ENCODE measurements around the gene PLXNA4.

PLXNA4 gene

DNA sequence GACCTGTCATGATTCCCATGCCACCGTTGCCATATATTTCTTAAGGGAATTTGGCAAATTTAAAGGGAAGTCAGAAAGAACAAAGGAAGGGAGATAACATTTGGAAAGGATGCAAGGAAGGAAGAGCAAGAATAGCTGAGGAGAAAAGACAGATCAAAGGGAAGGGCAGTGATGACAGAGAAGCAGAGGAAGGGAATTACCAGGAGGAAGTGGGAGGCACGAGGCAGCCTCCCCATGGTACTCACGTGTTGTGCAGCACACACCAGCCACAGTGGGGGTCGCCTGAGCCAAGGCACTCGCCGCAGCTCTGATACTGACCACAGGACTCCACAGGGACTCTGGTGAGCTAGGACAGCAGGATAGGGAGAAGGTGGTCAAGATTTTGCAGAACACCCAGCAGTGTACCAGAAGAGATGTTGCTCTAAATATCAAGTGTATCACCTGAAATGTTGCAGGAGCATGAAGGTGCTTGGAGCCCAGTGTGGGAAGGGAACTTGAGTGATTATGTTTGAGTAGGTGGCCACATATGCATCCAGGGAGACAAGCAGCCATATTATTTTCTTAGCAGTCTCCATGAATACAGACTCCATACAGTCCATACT is 335.3 kb downstream of the PLXNA4 start:
- TF ChIP-seq SPI1 (IDR thresholded peaks at IDR 0.05; ENCODE audit: borderline replicate concordance, low read depth), result no peak
- TF ChIP-seq, protein P1, sequence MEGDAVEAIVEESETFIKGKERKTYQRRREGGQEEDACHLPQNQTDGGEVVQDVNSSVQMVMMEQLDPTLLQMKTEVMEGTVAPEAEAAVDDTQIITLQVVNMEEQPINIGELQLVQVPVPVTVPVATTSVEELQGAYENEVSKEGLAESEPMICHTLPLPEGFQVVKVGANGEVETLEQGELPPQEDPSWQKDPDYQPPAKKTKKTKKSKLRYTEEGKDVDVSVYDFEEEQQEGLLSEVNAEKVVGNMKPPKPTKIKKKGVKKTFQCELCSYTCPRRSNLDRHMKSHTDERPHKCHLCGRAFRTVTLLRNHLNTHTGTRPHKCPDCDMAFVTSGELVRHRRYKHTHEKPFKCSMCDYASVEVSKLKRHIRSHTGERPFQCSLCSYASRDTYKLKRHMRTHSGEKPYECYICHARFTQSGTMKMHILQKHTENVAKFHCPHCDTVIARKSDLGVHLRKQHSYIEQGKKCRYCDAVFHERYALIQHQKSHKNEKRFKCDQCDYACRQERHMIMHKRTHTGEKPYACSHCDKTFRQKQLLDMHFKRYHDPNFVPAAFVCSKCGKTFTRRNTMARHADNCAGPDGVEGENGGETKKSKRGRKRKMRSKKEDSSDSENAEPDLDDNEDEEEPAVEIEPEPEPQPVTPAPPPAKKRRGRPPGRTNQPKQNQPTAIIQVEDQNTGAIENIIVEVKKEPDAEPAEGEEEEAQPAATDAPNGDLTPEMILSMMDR (IDR thresholded peaks at IDR 0.05; ENCODE audit: insufficient read depth, low read length), result no peak
- TF ChIP-seq POLR2AphosphoS5 (IDR thresholded peaks at IDR 0.05; ENCODE audit: low read depth), result no peak
- no peak for TF ChIP-seq GABPA (IDR thresholded peaks at IDR 0.05; ENCODE audit: low read depth)
- TF ChIP-seq, protein P2, sequence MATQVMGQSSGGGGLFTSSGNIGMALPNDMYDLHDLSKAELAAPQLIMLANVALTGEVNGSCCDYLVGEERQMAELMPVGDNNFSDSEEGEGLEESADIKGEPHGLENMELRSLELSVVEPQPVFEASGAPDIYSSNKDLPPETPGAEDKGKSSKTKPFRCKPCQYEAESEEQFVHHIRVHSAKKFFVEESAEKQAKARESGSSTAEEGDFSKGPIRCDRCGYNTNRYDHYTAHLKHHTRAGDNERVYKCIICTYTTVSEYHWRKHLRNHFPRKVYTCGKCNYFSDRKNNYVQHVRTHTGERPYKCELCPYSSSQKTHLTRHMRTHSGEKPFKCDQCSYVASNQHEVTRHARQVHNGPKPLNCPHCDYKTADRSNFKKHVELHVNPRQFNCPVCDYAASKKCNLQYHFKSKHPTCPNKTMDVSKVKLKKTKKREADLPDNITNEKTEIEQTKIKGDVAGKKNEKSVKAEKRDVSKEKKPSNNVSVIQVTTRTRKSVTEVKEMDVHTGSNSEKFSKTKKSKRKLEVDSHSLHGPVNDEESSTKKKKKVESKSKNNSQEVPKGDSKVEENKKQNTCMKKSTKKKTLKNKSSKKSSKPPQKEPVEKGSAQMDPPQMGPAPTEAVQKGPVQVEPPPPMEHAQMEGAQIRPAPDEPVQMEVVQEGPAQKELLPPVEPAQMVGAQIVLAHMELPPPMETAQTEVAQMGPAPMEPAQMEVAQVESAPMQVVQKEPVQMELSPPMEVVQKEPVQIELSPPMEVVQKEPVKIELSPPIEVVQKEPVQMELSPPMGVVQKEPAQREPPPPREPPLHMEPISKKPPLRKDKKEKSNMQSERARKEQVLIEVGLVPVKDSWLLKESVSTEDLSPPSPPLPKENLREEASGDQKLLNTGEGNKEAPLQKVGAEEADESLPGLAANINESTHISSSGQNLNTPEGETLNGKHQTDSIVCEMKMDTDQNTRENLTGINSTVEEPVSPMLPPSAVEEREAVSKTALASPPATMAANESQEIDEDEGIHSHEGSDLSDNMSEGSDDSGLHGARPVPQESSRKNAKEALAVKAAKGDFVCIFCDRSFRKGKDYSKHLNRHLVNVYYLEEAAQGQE (IDR thresholded peaks at IDR 0.05; ENCODE audit: insufficient replicate concordance, low read depth), result no peak
- H3K4me3 ChIP-seq (replicated peaks; ENCODE audit: insufficient read depth, low read length), result no peak overlapping the region
- H3K27me3 ChIP-seq (ENCODE audit: insufficient read depth, poor library complexity, severe bottlenecking), result no peaks in the 10 kb centered on the region
- DNase-seq (ENCODE audit: low read depth in 1 of 2, low spot score in 1 of 2), result no peak
- no peak overlapping the region for H3K27ac ChIP-seq (replicated peaks)

DNA sequence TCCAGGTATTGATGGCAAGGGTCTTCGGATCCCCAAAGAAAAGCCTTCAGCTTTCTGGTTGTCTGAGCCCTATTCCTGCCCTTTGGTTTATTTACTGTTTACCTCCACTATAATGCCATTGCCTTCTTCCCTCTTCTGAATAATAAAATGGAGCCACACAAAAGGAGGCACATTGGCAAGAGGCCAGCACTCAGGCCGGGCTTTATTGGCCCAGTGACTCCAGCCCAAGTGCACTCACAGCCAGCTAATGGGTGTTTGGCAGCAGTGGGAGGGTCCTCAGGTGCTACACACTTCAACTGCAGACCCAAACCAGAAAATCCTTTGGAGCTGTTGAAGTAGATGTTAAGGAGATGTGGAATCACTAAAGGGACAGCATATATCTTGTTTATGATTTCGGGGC is 336.0 kb downstream of the PLXNA4 start:
- TF ChIP-seq, protein P2 (IDR thresholded peaks at IDR 0.05; ENCODE audit: insufficient replicate concordance, low read depth), result no peak
- TF ChIP-seq GABPA (IDR thresholded peaks at IDR 0.05; ENCODE audit: low read depth), result no peak
- no peak for TF ChIP-seq POLR2AphosphoS5 (IDR thresholded peaks at IDR 0.05; ENCODE audit: low read depth)
- TF ChIP-seq, protein P1 (IDR thresholded peaks at IDR 0.05; ENCODE audit: insufficient read depth, low read length), result no peak
- no peak for TF ChIP-seq SPI1 (IDR thresholded peaks at IDR 0.05; ENCODE audit: borderline replicate concordance, low read depth)
- DNase-seq (ENCODE audit: low read depth in 1 of 2, low spot score in 1 of 2), result no peak
- H3K4me3 ChIP-seq (replicated peaks; ENCODE audit: insufficient read depth, low read length), result no peak overlapping the region
- H3K27me3 ChIP-seq (ENCODE audit: insufficient read depth, poor library complexity, severe bottlenecking), result no peaks in the 10 kb centered on the region
- no peak overlapping the region for H3K27ac ChIP-seq (replicated peaks)

DNA sequence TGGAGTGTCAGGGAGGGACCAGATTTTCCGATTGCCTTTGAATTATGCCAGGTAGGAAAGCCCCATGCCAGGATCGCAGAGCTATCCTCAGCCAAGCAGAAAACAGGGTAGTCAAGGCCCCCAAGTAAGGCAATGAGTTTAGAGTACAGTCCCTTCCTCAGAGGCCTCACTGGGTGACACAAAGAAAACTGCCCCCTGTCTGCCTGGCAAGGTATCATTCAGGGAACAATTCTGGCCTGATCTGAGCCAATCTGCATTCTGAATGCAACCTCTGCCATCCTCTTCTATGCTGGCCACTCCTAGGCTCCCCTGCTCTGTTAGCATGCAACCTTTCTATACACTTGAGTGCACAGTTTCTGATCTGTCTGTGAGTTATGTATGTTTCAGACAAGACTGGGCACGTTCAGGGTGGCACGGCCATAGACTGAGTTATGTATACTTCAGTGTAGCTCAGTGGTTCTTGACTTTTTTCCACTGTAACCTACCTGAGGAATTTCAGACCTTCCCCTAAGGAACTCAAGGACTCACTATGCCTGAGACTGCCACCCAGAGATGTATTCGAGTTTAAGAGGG is 336.8 kb downstream of the PLXNA4 start:
- no peak for DNase-seq (ENCODE audit: low read depth in 1 of 2, low spot score in 1 of 2)
- H3K27me3 ChIP-seq (ENCODE audit: insufficient read depth, poor library complexity, severe bottlenecking), result no peaks in the 10 kb centered on the region
- TF ChIP-seq, protein P2 (IDR thresholded peaks at IDR 0.05; ENCODE audit: insufficient replicate concordance, low read depth), result no peak
- no peak for TF ChIP-seq GABPA (IDR thresholded peaks at IDR 0.05; ENCODE audit: low read depth)
- TF ChIP-seq, protein P1 (IDR thresholded peaks at IDR 0.05; ENCODE audit: insufficient read depth, low read length), result no peak
- no peak for TF ChIP-seq POLR2AphosphoS5 (IDR thresholded peaks at IDR 0.05; ENCODE audit: low read depth)
- TF ChIP-seq SPI1 (IDR thresholded peaks at IDR 0.05; ENCODE audit: borderline replicate concordance, low read depth), result no peak
- no peak overlapping the region for H3K27ac ChIP-seq (replicated peaks)
- no peak overlapping the region for H3K4me3 ChIP-seq (replicated peaks; ENCODE audit: insufficient read depth, low read length)
